Hepatocyte (in vitro differentiated cells): ENCODE results near the gene TPH1.

Source experiments
- EZH2 ChIP-seq: fragments of 200-600 bp; sonication (generic); IDR thresholded peaks from 2 replicates; pipeline ENCODE4 v1.6.1; 2016; ENCODE audit warnings: antibody characterized with exemption, mild to moderate bottlenecking, borderline replicate concordance
- EZH2phosphoT487 ChIP-seq: fragments of 200-600 bp; sonication (generic); IDR thresholded peaks from one replicate; pipeline ENCODE4 v1.6.1; 2018; ENCODE audit warnings: antibody characterized with exemption, mild to moderate bottlenecking, low read depth, moderate library complexity; ENCODE audit not compliant: unreplicated experiment, severe bottlenecking
- TF ChIP-seq, protein P1 (sequence below): fragments of 200-600 bp; sonication (generic); IDR thresholded peaks from 2 replicates; pipeline ENCODE4 v1.5.1; 2016; ENCODE audit warnings: antibody characterized with exemption, mild to moderate bottlenecking; ENCODE audit not compliant: poor library complexity

GRCh38 chr11:18065572-18065971 is 19.5 kb upstream of the TPH1 start:
- TF ChIP-seq EZH2 (no peak), EZH2phosphoT487 (no peak)
- TF ChIP-seq, protein P1, sequence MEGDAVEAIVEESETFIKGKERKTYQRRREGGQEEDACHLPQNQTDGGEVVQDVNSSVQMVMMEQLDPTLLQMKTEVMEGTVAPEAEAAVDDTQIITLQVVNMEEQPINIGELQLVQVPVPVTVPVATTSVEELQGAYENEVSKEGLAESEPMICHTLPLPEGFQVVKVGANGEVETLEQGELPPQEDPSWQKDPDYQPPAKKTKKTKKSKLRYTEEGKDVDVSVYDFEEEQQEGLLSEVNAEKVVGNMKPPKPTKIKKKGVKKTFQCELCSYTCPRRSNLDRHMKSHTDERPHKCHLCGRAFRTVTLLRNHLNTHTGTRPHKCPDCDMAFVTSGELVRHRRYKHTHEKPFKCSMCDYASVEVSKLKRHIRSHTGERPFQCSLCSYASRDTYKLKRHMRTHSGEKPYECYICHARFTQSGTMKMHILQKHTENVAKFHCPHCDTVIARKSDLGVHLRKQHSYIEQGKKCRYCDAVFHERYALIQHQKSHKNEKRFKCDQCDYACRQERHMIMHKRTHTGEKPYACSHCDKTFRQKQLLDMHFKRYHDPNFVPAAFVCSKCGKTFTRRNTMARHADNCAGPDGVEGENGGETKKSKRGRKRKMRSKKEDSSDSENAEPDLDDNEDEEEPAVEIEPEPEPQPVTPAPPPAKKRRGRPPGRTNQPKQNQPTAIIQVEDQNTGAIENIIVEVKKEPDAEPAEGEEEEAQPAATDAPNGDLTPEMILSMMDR: no peak
